GM19193 (cell line): ENCODE data around the gene RUVBL2.

Experiments
- POLR2A ChIP-seq: IDR thresholded peaks from 4 replicates; pipeline ENCODE4 v1.6.1; 2011; ENCODE audit not compliant: insufficient read depth, insufficient read length; ENCODE audit errors: extremely low read depth

Gene RUVBL2

GRCh38 chr19:48993175-48994034 is at the start of gene RUVBL2, which contains the start of gene GYS1:
Gene RUVBL2, plus strand, starts transcription at chr19:48993887. Its CDS starts 25 bp downstream, at chr19:48993912.
Gene GYS1, minus strand, starts transcription at chr19:48993309. Its CDS starts 197 bp downstream, at chr19:48993112.
- TF ChIP-seq POLR2A, result peak; percentile 81

GRCh38 chr19:48945415-48945814 is 48.3 kb upstream of the RUVBL2 start:
- no peak for TF ChIP-seq POLR2A

GRCh38 chr19:48945817-48946216 is 47.9 kb upstream of the RUVBL2 start:
- no peak for TF ChIP-seq POLR2A

GRCh38 chr19:48946463-48947257 is 47.0 kb upstream of the RUVBL2 start:
- no peak for TF ChIP-seq POLR2A

- TF ChIP-seq POLR2A, result no peak
Observed at GRCh38 chr19:48947258-48947542, 46.5 kb upstream of the RUVBL2 start.

- no peak for TF ChIP-seq POLR2A
Observed at GRCh38 chr19:48950159-48950558, 43.5 kb upstream of the RUVBL2 start.

GRCh38 chr19:48950830-48951519 is 42.7 kb upstream of the RUVBL2 start:
- TF ChIP-seq POLR2A, result no peak

GRCh38 chr19:48953141-48953540 is 40.5 kb upstream of the RUVBL2 start:
- TF ChIP-seq POLR2A, result no peak

- TF ChIP-seq POLR2A, result no peak
Observed at GRCh38 chr19:48953990-48954594, 39.6 kb upstream of the RUVBL2 start.

- TF ChIP-seq POLR2A, result peak; percentile 92
Observed at GRCh38 chr19:48954595-48955307, 38.9 kb upstream of the RUVBL2 start, which contains the start of gene BAX. Gene BAX, plus strand, starts transcription at chr19:48954875. Its CDS starts 54 bp downstream, at chr19:48954929.

- TF ChIP-seq POLR2A, result no peak
Observed at GRCh38 chr19:48955308-48955958, 38.3 kb upstream of the RUVBL2 start.

- TF ChIP-seq POLR2A, result no peak
Observed at GRCh38 chr19:48958006-48958405, 35.7 kb upstream of the RUVBL2 start.

GRCh38 chr19:48959341-48960239 is 34.1 kb upstream of the RUVBL2 start:
- peak; percentile 27 for TF ChIP-seq POLR2A
